SK-N-DZ (cell line): ENCODE results near the gene UXS1.
A peak's percentile ranks its signal among the peaks of the same experiment; 100 is the strongest.
"Not testable (repeated sequence)": the region's sequence is repeated elsewhere in the genome, so short reads cannot be mapped to it uniquely, and the experiment has no call there.

Source experiments
- DNase-seq: peaks from one replicate; pipeline ENCODE4 v3.0.0-alpha.2; 2015; ENCODE audit warnings: low spot score

Gene UXS1

GRCh38 chr2:106137731-106138521, 56.2 kb downstream of the UXS1 start:
- DNase-seq: no peak

DNA sequence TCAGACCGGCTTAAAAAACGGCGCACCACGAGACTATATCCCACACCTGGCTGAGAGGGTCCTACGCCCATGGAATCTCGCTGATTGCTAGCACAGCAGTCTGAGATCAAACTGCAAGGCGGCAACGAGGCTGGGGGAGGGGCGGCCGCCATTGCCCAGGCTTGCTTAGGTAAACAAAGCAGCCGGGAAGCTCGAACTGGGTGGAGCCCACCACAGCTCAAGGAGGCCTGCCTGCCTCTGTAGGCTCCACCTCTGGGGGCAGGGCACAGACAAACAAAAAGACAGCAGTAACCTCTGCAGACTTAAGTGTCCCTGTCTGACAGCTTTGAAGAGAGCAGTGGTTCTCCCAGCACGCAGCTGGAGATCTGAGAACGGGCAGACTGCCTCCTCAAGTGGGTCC, 62.9 kb downstream of the UXS1 start:
- DNase-seq: not testable (repeated sequence)

DNA sequence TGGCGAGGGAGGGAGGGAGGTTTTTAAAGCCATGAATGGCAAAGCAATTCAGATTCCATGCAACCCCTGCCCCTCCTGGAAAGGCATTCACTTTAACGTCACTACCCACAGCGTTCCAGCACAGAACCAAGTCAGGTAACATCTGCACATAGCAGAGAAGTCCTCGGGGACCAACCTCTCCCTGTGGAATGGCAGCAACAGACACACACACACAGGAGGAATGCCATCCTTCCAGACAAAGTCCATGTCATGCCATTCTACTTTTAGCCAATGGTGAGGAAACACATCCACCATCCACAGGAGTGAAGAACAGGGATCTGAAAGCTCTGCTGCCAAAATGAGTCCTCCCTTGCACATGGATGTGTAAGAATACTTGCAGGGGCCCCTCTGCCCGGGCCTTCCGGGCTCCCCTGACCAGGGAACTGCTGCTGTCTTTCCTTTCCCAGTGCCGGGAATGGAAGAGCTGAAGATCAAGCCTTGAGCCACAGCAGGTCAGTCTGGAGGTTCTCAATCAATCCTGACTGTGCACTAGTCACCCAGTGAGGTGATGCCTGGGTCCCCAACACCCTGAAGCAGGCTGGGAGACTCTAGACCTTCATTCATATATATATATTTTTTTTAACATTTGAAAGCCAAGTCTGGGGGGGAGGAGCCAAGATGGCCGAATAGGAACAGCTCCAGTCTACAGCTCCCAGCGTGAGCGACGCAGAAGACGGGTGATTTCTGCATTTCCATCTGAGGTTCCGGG, 63.7 kb downstream of the UXS1 start:
- DNase-seq: no peak

DNA sequence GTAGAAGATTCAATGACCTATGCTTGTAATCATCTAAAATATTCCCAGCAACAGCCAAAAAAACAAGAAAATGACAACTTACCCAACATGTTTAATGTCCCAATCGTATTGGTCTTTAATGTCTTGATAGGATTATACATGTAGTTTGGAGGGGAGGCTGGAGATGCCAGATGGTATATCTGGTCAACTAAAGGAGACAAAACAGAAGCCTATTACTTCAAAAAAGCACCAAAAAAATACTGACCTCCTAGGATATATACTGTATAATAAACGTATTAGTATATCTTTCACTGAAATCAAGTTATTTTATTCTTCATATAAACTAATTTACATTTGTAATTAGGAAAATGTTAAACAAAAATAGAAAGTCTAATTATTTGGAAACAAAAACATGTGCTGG, 64.5 kb downstream of the UXS1 start:
- peak; percentile 15 for DNase-seq

DNA sequence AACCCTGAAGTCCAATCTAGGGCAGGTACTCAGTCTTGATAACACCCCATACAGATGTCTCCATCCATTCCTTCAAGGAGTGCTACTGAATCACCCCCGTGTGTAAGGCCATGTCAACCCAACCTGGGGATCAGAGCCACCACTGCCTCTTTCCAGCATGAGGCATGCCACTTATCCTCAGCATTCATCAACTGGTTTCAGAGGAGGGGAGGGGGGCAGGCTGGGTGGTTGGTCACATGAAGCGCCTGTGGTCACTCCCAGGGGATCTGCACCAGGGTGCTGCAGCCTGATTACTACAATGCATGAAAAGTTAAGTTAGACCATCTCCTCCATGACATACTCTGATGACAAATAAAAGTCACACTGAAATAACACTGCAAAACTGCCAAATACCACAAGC, 65.0 kb downstream of the UXS1 start:
- no peak for DNase-seq

DNA sequence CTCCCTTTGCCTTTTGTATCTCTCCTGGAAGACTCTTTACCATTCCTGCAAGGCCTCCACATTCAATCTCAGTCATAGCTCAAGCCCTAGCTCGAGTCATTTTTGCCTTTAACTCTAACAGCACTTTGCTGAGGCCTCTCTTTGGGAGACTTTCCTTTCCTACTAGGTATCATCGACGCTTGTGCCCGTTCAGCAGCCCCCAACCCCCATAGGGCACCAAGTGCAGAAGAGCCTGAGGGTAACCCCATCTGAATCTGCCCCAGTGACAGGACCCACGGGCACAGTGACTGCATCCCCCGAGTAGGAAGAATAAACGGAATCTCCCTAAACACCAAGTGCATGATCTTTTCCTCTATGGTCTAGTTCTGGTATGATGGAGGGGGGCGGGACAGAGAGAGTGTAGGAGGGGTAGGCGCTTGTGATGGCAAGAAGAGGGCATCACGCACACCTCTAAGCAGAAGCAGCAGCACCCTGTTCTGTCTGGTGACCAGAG, 66.3 kb downstream of the UXS1 start:
- DNase-seq: no peak

GRCh38 chr2:106127282-106127771, 66.8 kb downstream of the UXS1 start:
- no peak for DNase-seq

DNA sequence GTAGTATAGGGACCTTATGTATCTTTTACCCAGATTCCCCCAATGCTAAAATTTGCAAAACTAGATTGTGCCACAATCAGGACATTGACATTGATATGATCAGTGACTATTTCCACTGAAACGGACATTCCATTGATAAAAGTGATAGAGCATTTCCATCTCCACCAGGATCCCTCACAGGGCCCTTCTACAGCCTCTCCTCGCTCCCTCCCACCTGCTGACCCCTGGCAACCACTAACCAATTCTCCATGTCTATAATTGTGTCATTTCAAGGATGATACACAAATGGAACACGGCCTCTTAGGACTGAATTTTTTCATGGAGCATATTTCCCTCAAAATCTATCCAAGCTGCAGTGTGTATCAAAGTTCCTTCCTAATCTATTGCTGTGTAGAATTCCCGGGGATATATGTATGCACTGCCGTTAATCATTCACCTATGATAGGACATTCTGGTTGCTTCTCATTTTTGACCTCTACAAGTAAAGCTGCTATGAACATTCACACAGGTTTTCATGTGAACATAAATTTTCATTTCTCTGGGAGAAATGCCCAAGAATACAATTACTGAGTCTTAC, 67.3 kb downstream of the UXS1 start:
- DNase-seq: no peak

DNA sequence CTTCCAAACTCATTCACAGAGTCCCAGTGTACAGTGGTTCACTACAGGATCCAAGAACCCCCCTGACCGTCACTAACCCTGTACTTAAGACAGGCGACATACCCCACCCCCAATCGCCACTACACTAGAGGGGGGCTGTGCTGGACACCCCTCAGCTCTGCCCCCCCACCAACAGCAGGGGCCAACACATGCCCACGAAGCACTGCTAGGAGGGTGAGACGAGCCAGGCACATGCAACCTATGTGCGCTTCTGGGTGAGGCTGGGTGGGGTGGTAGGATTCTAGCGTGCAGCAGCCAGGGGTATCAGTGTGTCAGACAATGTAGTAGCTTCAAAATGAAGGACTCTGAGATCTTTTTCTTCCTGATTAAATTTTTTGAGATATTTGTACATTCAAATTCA, 67.8 kb downstream of the UXS1 start:
- no peak for DNase-seq

- DNase-seq: no peak
Measured at GRCh38 chr2:106124905-106125549, 69.1 kb downstream of the UXS1 start.

- DNase-seq: no peak
Measured at GRCh38 chr2:106124106-106124756, 69.9 kb downstream of the UXS1 start.

DNA sequence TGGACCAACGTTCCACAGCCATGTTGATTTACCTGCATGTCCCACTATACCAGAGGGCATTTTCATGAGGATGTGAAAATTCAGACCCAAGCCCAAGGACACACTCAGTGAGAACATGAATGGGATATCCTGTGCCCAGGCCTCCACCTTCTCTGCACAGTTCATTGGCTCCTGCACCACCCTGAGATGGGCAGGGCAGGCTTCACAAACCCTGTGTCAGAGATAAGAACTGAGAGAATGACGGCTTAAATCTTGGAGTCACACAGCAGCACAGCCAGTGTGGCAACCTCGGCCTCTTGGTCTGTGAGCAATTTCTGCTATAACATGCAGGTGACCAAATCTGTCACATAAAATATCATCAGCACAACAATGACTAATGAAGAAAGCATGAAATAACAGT, 71.9 kb downstream of the UXS1 start:
- DNase-seq: no peak

DNA sequence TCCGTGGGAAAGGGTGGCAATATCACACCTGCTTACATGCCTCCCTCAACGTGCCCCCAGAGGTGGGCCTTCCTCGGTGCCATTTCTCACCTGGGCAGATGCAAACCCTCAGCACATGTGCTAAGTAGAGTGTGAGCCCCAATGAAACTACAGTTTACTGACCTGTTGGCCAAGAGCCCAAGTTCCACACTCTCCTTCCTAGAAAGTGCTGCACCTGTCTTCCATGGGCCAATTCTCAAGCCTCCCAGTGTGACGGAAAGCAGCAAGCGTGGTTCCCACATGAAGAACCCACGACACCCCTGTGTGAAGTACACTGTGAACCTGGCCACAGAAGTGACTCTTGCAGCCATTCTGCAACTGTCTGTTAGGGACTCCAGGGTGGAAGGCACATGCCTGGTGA, 73.7 kb downstream of the UXS1 start:
- DNase-seq: no peak

DNA sequence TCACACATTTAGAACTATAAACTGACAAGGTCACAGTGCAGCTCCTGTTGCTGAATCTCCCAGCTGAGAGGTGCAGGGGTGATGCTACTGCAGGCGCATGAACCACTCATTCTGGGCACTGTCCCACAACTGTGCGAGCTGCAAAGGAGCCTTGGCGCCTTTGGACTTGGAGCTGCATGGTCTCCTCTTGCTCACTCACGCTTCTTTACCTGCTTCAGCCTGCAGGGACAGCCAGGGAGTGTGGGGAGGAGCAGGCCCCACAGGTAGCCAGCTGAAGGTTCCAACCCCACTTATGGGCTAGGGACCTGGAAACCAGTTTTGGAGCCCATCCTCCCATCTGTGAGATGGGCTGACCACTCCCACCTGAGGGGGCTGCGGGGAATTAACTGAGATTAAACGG, 75.0 kb downstream of the UXS1 start:
- no peak for DNase-seq

DNA sequence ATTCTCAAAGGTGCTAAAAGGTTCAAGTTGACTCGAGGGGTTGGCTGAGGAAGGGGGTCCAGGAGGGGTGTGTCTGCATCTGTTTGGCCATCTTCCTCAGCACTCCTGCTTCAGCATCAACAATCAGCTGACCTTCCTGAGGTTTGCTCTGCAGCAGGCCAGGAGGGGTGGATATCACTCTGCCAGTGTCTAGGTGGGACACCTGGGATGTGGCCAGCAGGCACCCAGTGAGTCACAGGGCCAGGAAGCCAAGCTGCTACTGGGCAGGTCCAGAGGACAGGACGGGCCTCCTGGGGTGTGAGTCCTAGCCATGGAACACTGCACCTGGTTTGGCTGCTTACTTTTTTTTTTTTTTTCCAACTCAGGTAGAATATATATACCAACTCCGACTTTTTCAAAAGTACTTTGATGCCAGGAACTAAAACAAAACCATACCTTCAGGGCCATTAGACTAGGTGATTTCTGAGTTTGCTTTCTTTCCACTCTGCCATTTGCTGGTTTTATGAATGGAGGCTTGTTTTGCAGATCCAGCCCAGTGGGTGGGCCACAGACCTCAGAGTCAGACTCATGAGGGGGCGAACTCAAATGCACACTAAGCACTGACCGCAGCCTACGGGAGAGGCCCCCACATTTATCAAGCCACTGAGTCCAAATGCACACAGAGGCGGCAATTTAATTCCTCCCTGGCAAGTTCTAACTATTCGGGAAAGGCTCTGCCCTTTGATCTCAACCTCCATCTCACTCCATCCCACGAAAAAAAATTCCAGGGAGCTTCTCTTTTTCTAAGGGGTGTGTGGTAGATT, 76.0 kb downstream of the UXS1 start:
- no peak for DNase-seq

- DNase-seq: no peak
Measured at GRCh38 chr2:106117347-106117746, 76.8 kb downstream of the UXS1 start.

GRCh38 chr2:106116248-106116647, 77.9 kb downstream of the UXS1 start:
- no peak for DNase-seq

DNA sequence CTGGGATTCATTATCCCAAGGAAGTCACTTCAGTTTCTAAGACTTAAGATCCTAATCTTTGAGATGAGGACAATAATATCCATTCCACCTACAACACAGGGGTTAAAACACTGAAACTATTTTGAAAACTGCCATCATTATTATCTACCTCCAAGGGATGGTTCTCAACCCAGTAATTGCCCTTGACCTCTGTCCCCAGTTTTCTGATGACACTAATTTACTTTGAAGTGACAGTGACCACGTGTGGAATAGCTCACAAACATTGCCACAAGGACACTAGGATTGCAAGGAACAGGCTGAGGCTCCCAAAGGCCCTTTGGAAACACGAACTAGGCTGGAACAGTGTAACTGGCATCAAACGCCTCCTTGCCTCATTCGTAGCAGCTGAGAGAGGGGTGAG, 78.4 kb downstream of the UXS1 start:
- no peak for DNase-seq

DNA sequence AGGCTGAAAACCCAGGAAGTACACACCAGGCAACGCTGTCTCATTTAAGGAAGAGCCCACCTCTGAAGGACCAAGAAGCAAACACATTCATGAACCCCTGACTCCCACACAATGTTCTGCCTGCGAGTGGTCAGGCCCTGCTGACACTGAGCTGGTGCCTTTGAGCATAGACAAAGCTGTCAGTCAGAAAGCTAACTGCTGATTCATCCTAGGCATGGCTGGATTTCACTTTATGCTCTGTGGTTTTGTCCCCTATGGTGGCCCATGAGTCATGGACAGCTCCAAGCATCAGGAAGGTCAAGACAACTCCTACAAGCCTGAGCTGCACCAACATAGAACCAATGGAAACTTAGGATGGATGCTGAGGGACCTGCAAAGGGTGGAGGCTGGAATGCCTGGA, 78.9 kb downstream of the UXS1 start:
- no peak for DNase-seq

- DNase-seq: no peak
Measured at GRCh38 chr2:106114166-106114565, 79.9 kb downstream of the UXS1 start.
